ENCODE data around the gene ERP27. TPM values are rescaled to one million over a fixed set of nuclear protein-coding genes. Genes with fewer than 3 reads are reported as not detected.

ERP27 gene
- total and polyA plus RNA-seq, 2 of the 8 experiments (the other 6 are each of a cell fraction or from before 2014, with no cell fraction given), result not detected

DNA sequence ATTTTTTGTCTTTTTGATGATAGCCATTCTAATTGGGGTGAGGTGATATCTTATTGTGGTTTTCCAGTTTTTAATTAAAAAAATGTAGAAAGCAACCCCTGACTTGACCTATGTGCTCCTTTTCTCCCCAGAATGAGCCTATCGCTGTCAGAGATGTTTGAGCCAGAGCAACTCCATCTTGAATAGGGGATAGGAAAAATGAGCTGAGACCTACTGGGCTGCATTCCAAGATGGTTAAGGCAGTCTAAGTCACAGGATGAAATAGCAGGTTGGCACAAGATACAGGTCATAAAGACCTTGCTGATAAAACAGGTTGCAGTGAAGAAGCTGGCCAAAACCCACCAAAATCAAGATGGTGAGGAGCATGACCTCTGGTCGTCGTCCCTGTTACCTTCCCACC lies 13.8 kb downstream of the ERP27 start:
- POLR2A ChIA-PET (ENCODE audit: partially characterized antibody), result no interaction called here
- no peak overlapping the region for H3K27ac ChIP-seq (ENCODE audit: low read depth, low read length)
- no peak for FAIRE-seq
- no peak for TF ChIP-seq TAF7 (optimal IDR thresholded peaks at IDR 0.05; ENCODE audit: borderline replicate concordance, low read depth, low read length)
- no peak for TF ChIP-seq CBX5 (IDR thresholded peaks at IDR 0.05; ENCODE audit: low read depth, low read length)
- TF ChIP-seq RBBP5 (IDR thresholded peaks at IDR 0.05; ENCODE audit: borderline replicate concordance, low read depth, low read length), result no peak
- TF ChIP-seq, protein P1, sequence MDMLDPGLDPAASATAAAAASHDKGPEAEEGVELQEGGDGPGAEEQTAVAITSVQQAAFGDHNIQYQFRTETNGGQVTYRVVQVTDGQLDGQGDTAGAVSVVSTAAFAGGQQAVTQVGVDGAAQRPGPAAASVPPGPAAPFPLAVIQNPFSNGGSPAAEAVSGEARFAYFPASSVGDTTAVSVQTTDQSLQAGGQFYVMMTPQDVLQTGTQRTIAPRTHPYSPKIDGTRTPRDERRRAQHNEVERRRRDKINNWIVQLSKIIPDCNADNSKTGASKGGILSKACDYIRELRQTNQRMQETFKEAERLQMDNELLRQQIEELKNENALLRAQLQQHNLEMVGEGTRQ (IDR thresholded peaks at IDR 0.05; ENCODE audit: low read length), result no peak
- no peak for TF ChIP-seq JUND (IDR thresholded peaks at IDR 0.05; ENCODE audit: low read length)
- no peak for TF ChIP-seq GTF2F1 (IDR thresholded peaks at IDR 0.05; ENCODE audit: borderline replicate concordance, low read depth, low read length)
- TF ChIP-seq CEBPB (IDR thresholded peaks at IDR 0.05; ENCODE audit: low read depth, low read length), result no peak
- no peak for TF ChIP-seq SP2 (IDR thresholded peaks at IDR 0.05; ENCODE audit: low read length)
- no peak for TF ChIP-seq ASH2L (IDR thresholded peaks at IDR 0.05; ENCODE audit: low read length)
- TF ChIP-seq YY1 (IDR thresholded peaks at IDR 0.05; ENCODE audit: low read depth, low read length), result no peak
- no peak for TF ChIP-seq TAF1 (IDR thresholded peaks at IDR 0.05; ENCODE audit: low read depth, low read length)
- no peak for TF ChIP-seq SIN3A (conservative IDR thresholded peaks at IDR 0.05 in 1 of 2, IDR thresholded peaks at IDR 0.05 in 1 of 2; ENCODE audit: low read depth in 1 of 2, low read length in 2 of 2)
- TF ChIP-seq POU5F1 (IDR thresholded peaks at IDR 0.05; ENCODE audit: low read depth, low read length), result no peak
- TF ChIP-seq TBP (IDR thresholded peaks at IDR 0.05; ENCODE audit: low read depth, low read length), result no peak
- TF ChIP-seq CHD1 (IDR thresholded peaks at IDR 0.05; ENCODE audit: low read depth, low read length), result no peak

More for the DNA sequence above, 13.8 kb downstream of the ERP27 start:
- Histone ChIP-seq H3K23ac (ENCODE audit: insufficient read length) (no peak overlapping the region), H3K4me2 (ENCODE audit: insufficient read depth in 1 of 2, low read depth in 2 of 2, low read length in 2 of 2) (no peak overlapping the region), H3K4ac (replicated peaks; ENCODE audit: insufficient read length, low read depth, low read length) (no peak overlapping the region), H2BK120ac (replicated peaks; ENCODE audit: low read depth, low read length) (no peak overlapping the region), H2BK15ac (ENCODE audit: low read length) (no peak overlapping the region), H3K18ac (ENCODE audit: extremely low read depth, low read length) (no peak overlapping the region), H4K91ac (replicated peaks; ENCODE audit: insufficient read length, low read length) (no peak overlapping the region), H2AK5ac (ENCODE audit: low read depth, low read length) (no peak overlapping the region), H3K9ac (replicated peaks in 1 of 4; ENCODE audit: extremely low read depth in 1 of 4, low read depth in 3 of 4, low read length in 3 of 4) (no peak overlapping the region), H3K4me1 (replicated peaks in 1 of 4; ENCODE audit: control insufficient read depth in 3 of 4, insufficient read depth in 4 of 4, low read length in 3 of 4) (no peaks in the 10 kb centered on the region), H3K79me1 (ENCODE audit: low read depth, low read length) (no peaks in the 10 kb centered on the region), H4K5ac (ENCODE audit: insufficient read length, low read depth, low read length) (no peak overlapping the region), H3K9me3 (ENCODE audit: insufficient read depth in 2 of 2, low read depth in 1 of 2, low read length in 1 of 2) (no peaks in the 10 kb centered on the region), H4K20me1 (replicated peaks in 1 of 2; ENCODE audit: control insufficient read depth in 1 of 2, insufficient read depth in 2 of 2, low read length in 2 of 2) (no peaks in the 10 kb centered on the region), H2AFZ (ENCODE audit: low read length) (no peak overlapping the region), H3K14ac (ENCODE audit: insufficient read length) (no peak overlapping the region), H2BK5ac (ENCODE audit: low read depth, low read length) (no peak overlapping the region), H2BK20ac (ENCODE audit: low read length) (no peak overlapping the region), H2BK12ac (ENCODE audit: low read depth, low read length) (no peak overlapping the region), H3K4me3 (ENCODE audit: extremely low read depth in 1 of 4, insufficient read depth in 2 of 4, low read depth in 3 of 4, low read length in 4 of 4) (no peak overlapping the region), H3K36me3 (ENCODE audit: control insufficient read depth in 2 of 4, insufficient read depth in 4 of 4, low read length in 3 of 4) (no peaks in the 10 kb centered on the region), H3K27me3 (replicated peaks in 1 of 4; ENCODE audit: control insufficient read depth in 3 of 4, extremely low read depth in 1 of 4, insufficient read depth in 3 of 4, low read length in 3 of 4) (no peaks in the 10 kb centered on the region), H4K8ac (ENCODE audit: extremely low read depth, insufficient read depth, low read length) (no peak overlapping the region), H3K56ac (replicated peaks; ENCODE audit: insufficient read length, low read depth, low read length) (no peak overlapping the region), H3K23me2 (ENCODE audit: low read depth, low read length) (peaks cover 2% of the 10 kb centered on the region; the same call in 1 of the 2 replicates), H3K79me2 (ENCODE audit: control insufficient read depth in 1 of 2, insufficient read depth in 2 of 2, low read length in 2 of 2) (no peaks in the 10 kb centered on the region)
- WGBS, 2 experiments (ENCODE audit: extremely low coverage in 1 of 2, insufficient coverage in 1 of 2, insufficient read length in 1 of 2, insufficient replicate concordance in 2 of 2, low coverage in 1 of 2, low lambda C conversion rate in 2 of 2, missing lambda C conversion rate in 1 of 2), result 96% methylated on average over 3 of the region's 3 CpGs; no CpG with 5 or more reads in 1 of the 2 experiments
- CTCF ChIA-PET (ENCODE audit: partially characterized antibody), result no interaction called here
- DNase-seq (ENCODE audit: low read depth in 1 of 2, low spot score in 2 of 2), result no peak

Measured in H1 (cell line).